K562 (cell line): ENCODE results near the gene EFCAB12. TPM values are rescaled to one million over a fixed set of nuclear protein-coding genes. Genes with fewer than 3 reads are reported as not detected.
A peak's percentile ranks its signal among the peaks of the same experiment; 100 is the strongest.

Source experiments
- ATAC-seq: fragments of 200-7000 bp; cut with Tn5 transposase; 3 replicates; pipeline ENCODE4 v1.9.1; 2020; ENCODE audit warnings: moderate library complexity
- BruUV-seq: library from RNA; stranded (reverse); fragments of 400-500 nt; replicated peaks from 2 replicates; lab custom pipeline; 2021; lab: Mats Ljungman, UMichigan
- CTCF ChIA-PET: fragments of 300-600 bp; formaldehyde crosslinking; extraction: SDS; loops from one replicate; lab custom pipeline; 2021; ENCODE audit warnings: low intra/inter-chr PET ratio; lab: Yijun Ruan, JAX
- POLR2A ChIA-PET: fragments of 300-600, 350-650 bp; sonication (Branson Sonifier 250); formaldehyde crosslinking; extraction: SDS; loops from one replicate; lab custom pipeline; 2021; ENCODE audit warnings: antibody characterized with exemption, inconsistent platforms; lab: Yijun Ruan, JAX
- DNase-seq, 4 experiments: peaks; one replicate each; pipeline versions ENCODE4 v3.0.0 to v3.0.0-alpha.2; 2011 to 2018; ENCODE audit warnings: low spot score in 3 of 4, mixed read lengths in 3 of 4; ENCODE audit errors: extremely low read depth in 1 of 4
- FAIRE-seq: peaks from 2 replicates; lab custom pipeline; 2011; peaks lifted over from hg19 to GRCh38; lab: Jason Lieb, UNC
- H2AFZ ChIP-seq: 2 replicates; pipeline ENCODE4 v1.6.0; 2011; ENCODE audit warnings: low read depth, low read length, control low read depth, inconsistent platforms
- H3K27ac ChIP-seq: fragments of 200-600 bp; 3 replicates; pipeline ENCODE4 v1.8.0; 2011; ENCODE audit warnings: low read depth, mild to moderate bottlenecking, control low read depth, inconsistent platforms, low read length, moderate library complexity, mixed read lengths; ENCODE audit errors: extremely low read depth
- H3K27me3 ChIP-seq, 2 experiments: fragments of 300-600 bp in 1 of 2; 2 replicates in 1 of 2; 3 replicates in 1 of 2; pipeline versions ENCODE4 v1.6.0 to v1.8.0; 2011; ENCODE audit warnings: inconsistent platforms in 2 of 2, low read length in 2 of 2, mild to moderate bottlenecking in 1 of 2, mixed read lengths in 1 of 2, moderate library complexity in 1 of 2; ENCODE audit not compliant: control insufficient read depth in 2 of 2, insufficient read depth in 2 of 2
- H3K36me3 ChIP-seq: fragments of 300-600 bp; 3 replicates; pipeline ENCODE4 v1.8.0; 2011; ENCODE audit warnings: mild to moderate bottlenecking, low read length, inconsistent platforms; ENCODE audit not compliant: control insufficient read depth, insufficient read depth
- H3K4me1 ChIP-seq, 2 experiments: fragments of 200-600 bp in 1 of 2; replicated peaks in 1 of 2; 2 replicates in 1 of 2; 3 replicates in 1 of 2; pipeline versions ENCODE4 v1.5.1 to v1.8.0; 2011; ENCODE audit warnings: inconsistent platforms in 2 of 2, low read length in 2 of 2, mild to moderate bottlenecking in 1 of 2, mixed read lengths in 1 of 2, moderate library complexity in 1 of 2; ENCODE audit not compliant: control insufficient read depth in 2 of 2, insufficient read depth in 2 of 2
- H3K4me2 ChIP-seq: 2 replicates; pipeline ENCODE4 v1.6.1; 2011; ENCODE audit warnings: low read length, control low read depth, inconsistent platforms, mixed read lengths; ENCODE audit not compliant: insufficient read depth
- H3K4me3 ChIP-seq: fragments of 200-600 bp; sonication (generic), shearing (Covaris generic); 2 replicates; pipeline ENCODE4 v1.5.1; 2016; ENCODE audit warnings: control low read depth, inconsistent platforms
- H3K79me2 ChIP-seq: fragments of 200-600 bp; 3 replicates; pipeline ENCODE4 v1.8.0; 2011; ENCODE audit warnings: low read length, inconsistent platforms; ENCODE audit not compliant: control insufficient read depth, insufficient read depth
- H3K9ac ChIP-seq, 2 experiments: 2 replicates each; pipeline versions ENCODE4 v1.6.0 to v1.6.1; 2011; ENCODE audit warnings: low read depth in 2 of 2, low read length in 2 of 2, control low read depth in 1 of 2, inconsistent platforms in 1 of 2, mild to moderate bottlenecking in 1 of 2, mixed read lengths in 1 of 2; ENCODE audit not compliant: insufficient read depth in 1 of 2
- H3K9me1 ChIP-seq: one replicate; pipeline ENCODE4 v1.6.0; 2011; ENCODE audit warnings: inconsistent platforms, mild to moderate bottlenecking, low read length, moderate library complexity; ENCODE audit not compliant: control insufficient read depth, insufficient read depth
- H3K9me3 ChIP-seq: replicated peaks from 2 replicates; pipeline ENCODE4 v1.5.1; 2011; ENCODE audit warnings: low read depth, low read length, inconsistent platforms; ENCODE audit not compliant: control insufficient read depth, insufficient read depth
- H4K20me1 ChIP-seq: replicated peaks from 2 replicates; pipeline ENCODE4 v1.6.1; 2011; ENCODE audit warnings: low read length, inconsistent platforms, mixed read lengths; ENCODE audit not compliant: control insufficient read depth, insufficient read depth
- CREB5 ChIP-seq: fragments of 250-450 bp; sonication (Bioruptor Pico); IDR thresholded peaks from 2 replicates; pipeline ENCODE4 v1.5.0; 2020; ENCODE audit warnings: mild to moderate bottlenecking
- GTF2F1 ChIP-seq: IDR thresholded peaks from 2 replicates; pipeline ENCODE4 v1.6.1; 2011; ENCODE audit warnings: low read depth, low read length, improper control_type of control experiment
- KDM1A ChIP-seq, 2 experiments: fragments of 450-650 bp; IDR thresholded peaks; 2 replicates each; pipeline ENCODE4 v1.6.1; 2016; ENCODE audit warnings: mild to moderate bottlenecking in 2 of 2
- KDM5B ChIP-seq: fragments of 200-600 bp; sonication (generic); IDR thresholded peaks from 2 replicates; pipeline ENCODE4 v1.6.1; 2012; ENCODE audit warnings: low read depth, mild to moderate bottlenecking, moderate library complexity, low read length, control low read depth, inconsistent platforms; ENCODE audit not compliant: insufficient replicate concordance
- SPI1 ChIP-seq: IDR thresholded peaks from 2 replicates; pipeline ENCODE4 v1.6.1; 2011; ENCODE audit warnings: low read depth, low read length, control low read depth, borderline replicate concordance
- STAT6 ChIP-seq: sonication (generic); formaldehyde crosslinking; IDR thresholded peaks from 2 replicates; pipeline ENCODE4 v1.8.1; 2023; ENCODE audit warnings: mild to moderate bottlenecking, missing genetic modification reagents
- TEAD4 ChIP-seq, 2 experiments: sonication (generic) in 1 of 2; formaldehyde crosslinking in 1 of 2; IDR thresholded peaks; 2 replicates each; pipeline versions ENCODE4 v1.6.1 to v1.8.0; 2012 to 2022; ENCODE audit warnings: borderline replicate concordance in 1 of 2, inconsistent platforms in 1 of 2, low read length in 1 of 2, mild to moderate bottlenecking in 1 of 2, missing genetic modification reagents in 1 of 2
- ZBTB17 ChIP-seq: fragments of 450-650 bp; formaldehyde crosslinking; IDR thresholded peaks from 2 replicates; pipeline ENCODE4 v1.4.0; 2020; ENCODE audit warnings: mild to moderate bottlenecking
- ZNF217 ChIP-seq: sonication (generic); formaldehyde crosslinking; IDR thresholded peaks from 2 replicates; pipeline ENCODE4 v1.8.0; 2022; ENCODE audit warnings: mild to moderate bottlenecking, missing genetic modification reagents
- WGBS: fragments of 100-300 bp; shearing (Covaris generic); methylation state at CpG from one replicate; pipeline ENCODE4 v1.1.6; 2016; ENCODE audit warnings: low coverage, mixed read lengths; ENCODE audit not compliant: insufficient coverage; ENCODE audit errors: missing lambda C conversion rate; 5-methylcytosine and 5-hydroxymethylcytosine counted together
- in situ Hi-C: fragments of 300-500 bp; cut with MboI; formaldehyde crosslinking; loops from 4 replicates; pipeline ENCODE4 v1.15.0; 2018; ENCODE audit warnings: inconsistent platforms, mixed read lengths
- intact Hi-C: fragments of 100-400 bp; cut with micrococcal nuclease; formaldehyde crosslinking; loops from 2 replicates; pipeline ENCODE4 v1.14.2; 2022
- polyA plus RNA-seq, 8 experiments: library from polyadenylated mRNA; depleted of rRNA in 4 of 8; stranded (reverse) in 5 of 8; unstranded in 3 of 8; fragments of >200 nt; fragmentation: Nextera tagmentation in 2 of 8; fragmentation: Illumina TruSeq in 1 of 8; extraction: Ambion mirVana in 2 of 8; extraction: Trizol in 1 of 8; gene quantifications; 2 replicates each; pipeline versions ENCODE4 v1.2.1 to v1.2.3, GENCODE V29; 2011 to 2014; ENCODE audit warnings: inconsistent platforms in 1 of 8, missing spikeins in 1 of 8
- total RNA-seq, 7 experiments: library from RNA; depleted of rRNA in 6 of 7; stranded (reverse); fragments of >200 nt in 6 of 7; fragmentation: Illumina TruSeq in 2 of 7; extraction: Trizol in 2 of 7; gene quantifications; 2 replicates each; pipeline versions ENCODE4 v1.2.1 to v1.2.3, GENCODE V29; 2011 to 2021; ENCODE audit warnings: low replicate concordance in 1 of 7
- TF ChIP-seq, protein P1 (sequence below): fragments of 250-450 bp; sonication (Bioruptor Pico); IDR thresholded peaks from 2 replicates; pipeline ENCODE4 v1.8.0; 2022; ENCODE audit warnings: inconsistent platforms

The EFCAB12 gene
- total and polyA plus RNA-seq, 9 of the 15 experiments (the other 6 are each of a cell fraction or from before 2014, with no cell fraction given): 0.08 to 0.95 (median 0.56) TPM; not detected in 1

DNA sequence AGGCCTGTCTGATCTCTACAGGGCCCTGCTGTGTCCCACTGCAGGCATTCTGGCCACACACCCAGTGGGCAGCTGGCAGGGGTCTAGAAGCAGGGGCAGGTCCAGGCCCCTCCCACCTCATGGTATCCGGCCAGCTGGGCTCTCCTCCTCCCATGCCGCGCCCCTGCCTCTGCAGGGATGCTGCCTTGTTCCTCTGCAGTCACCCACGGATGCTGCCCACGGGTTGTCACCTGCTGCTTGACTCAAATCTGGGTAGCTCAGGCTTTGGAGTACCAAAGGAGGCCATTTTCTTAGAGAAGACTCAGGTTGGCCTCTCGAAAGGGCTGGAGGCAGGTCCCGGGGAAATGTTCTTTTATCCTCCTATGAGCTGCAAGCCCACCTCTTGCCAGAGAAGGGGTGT lies 25.0 kb downstream of the EFCAB12 start:
- intact Hi-C loops: no loop called here
- Histone ChIP-seq H3K9me1 (no peaks in the 10 kb centered on the region), H3K9me3 (no peaks in the 10 kb centered on the region), H3K27me3 (no peaks in the 10 kb centered on the region), H3K36me3 (no peaks in the 10 kb centered on the region), H3K27ac (no peak overlapping the region), H3K79me2 (peaks cover 8% of the 10 kb centered on the region), H3K4me2 (no peak overlapping the region), H2AFZ (no peak overlapping the region), H3K4me3 (no peak overlapping the region), H3K4me1 (peaks cover 0 to 7% of the 10 kb centered on the region in 2 experiments; a peak in 3 of 5 replicates), H3K9ac (no peak overlapping the region; a peak in 1 of 4 replicates), H4K20me1 (no peaks in the 10 kb centered on the region)
- BruUV-seq: no TSS peak
- POLR2A ChIA-PET: interaction anchor here (1.0 to 1.3 kb wide), 2 partner anchors 9 to 36 kb away, joined by 3 to 4 read pairs; partner anchors contain the start of genes IFT122 and MBD4
- DNase-seq (no peak), ATAC-seq (no peak), FAIRE-seq (no peak)
- 46% methylated on average over 4 of the region's 7 CpGs for WGBS
- TF ChIP-seq KDM1A (IDR thresholded peaks at IDR 0.05) (no peak), TEAD4 (IDR thresholded peaks at IDR 0.05; ENCODE audit: low read length) (no peak), TEAD4 (CRISPR knock-in tag; IDR thresholded peaks at IDR 0.05; ENCODE audit: borderline replicate concordance) (no peak), ZNF217 (no peak)
- CTCF ChIA-PET: no interaction called here
- in situ Hi-C loops: no loop called here

- DNase-seq (no peak), ATAC-seq (no peak), FAIRE-seq (no peak)
- TF ChIP-seq ZBTB17 (CRISPR knock-in tag) (no peak), CREB5 (CRISPR knock-in tag) (no peak), GTF2F1 (no peak), SPI1 (peak; percentile 79), KDM5B (no peak), STAT6 (CRISPR knock-in tag) (no peak)
- TF ChIP-seq, protein P1, sequence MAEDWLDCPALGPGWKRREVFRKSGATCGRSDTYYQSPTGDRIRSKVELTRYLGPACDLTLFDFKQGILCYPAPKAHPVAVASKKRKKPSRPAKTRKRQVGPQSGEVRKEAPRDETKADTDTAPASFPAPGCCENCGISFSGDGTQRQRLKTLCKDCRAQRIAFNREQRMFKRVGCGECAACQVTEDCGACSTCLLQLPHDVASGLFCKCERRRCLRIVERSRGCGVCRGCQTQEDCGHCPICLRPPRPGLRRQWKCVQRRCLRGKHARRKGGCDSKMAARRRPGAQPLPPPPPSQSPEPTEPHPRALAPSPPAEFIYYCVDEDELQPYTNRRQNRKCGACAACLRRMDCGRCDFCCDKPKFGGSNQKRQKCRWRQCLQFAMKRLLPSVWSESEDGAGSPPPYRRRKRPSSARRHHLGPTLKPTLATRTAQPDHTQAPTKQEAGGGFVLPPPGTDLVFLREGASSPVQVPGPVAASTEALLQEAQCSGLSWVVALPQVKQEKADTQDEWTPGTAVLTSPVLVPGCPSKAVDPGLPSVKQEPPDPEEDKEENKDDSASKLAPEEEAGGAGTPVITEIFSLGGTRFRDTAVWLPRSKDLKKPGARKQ (CRISPR knock-in tag): no peak
- Histone ChIP-seq H4K20me1 (no peaks in the 10 kb centered on the region), H3K27me3 (no peaks in the 10 kb centered on the region), H3K79me2 (peaks cover 17% of the 10 kb centered on the region), H3K9me1 (no peaks in the 10 kb centered on the region), H3K4me2 (no peak overlapping the region), H3K9me3 (no peaks in the 10 kb centered on the region), H2AFZ (no peak overlapping the region), H3K27ac (no peak overlapping the region), H3K9ac (no peak overlapping the region; a peak in 1 of 4 replicates), H3K4me1 (peaks cover 0 to 7% of the 10 kb centered on the region in 2 experiments; a peak in 4 of 5 replicates), H3K36me3 (peaks cover under 1% of the 10 kb centered on the region; the same call in 1 of the 3 replicates), H3K4me3 (no peak overlapping the region)
- no TSS peak for BruUV-seq
- ChIA-PET POLR2A (no interaction called here), CTCF (no interaction called here)
- in situ Hi-C loops (no loop called here), intact Hi-C loops (no loop called here)
- WGBS: 58% methylated on average over 4 of the region's 4 CpGs
These were observed 25.8 kb downstream of the EFCAB12 start for GRCh38 chr3:129402616-129403015.
